AG04450 (cell line): ENCODE results near the gene UFD1. TPM values are rescaled to one million over a fixed set of nuclear protein-coding genes. Genes with fewer than 3 reads are reported as not detected.
"Not testable (repeated sequence)": the region's sequence is repeated elsewhere in the genome, so short reads cannot be mapped to it uniquely, and the experiment has no call there.

Experiments used
- CTCF ChIA-PET: fragments of 300-600, 350-600 bp; formaldehyde crosslinking; extraction: SDS; loops from one replicate; lab custom pipeline; 2022; ENCODE audit warnings: antibody characterized with exemption, inconsistent platforms; lab: Charles Lee
- POLR2A ChIA-PET: fragments of 350-600 bp; formaldehyde crosslinking; extraction: SDS; loops from one replicate; lab custom pipeline; 2021; ENCODE audit warnings: antibody characterized with exemption, inconsistent platforms; lab: Yijun Ruan, JAX
- DNase-seq: peaks from one replicate; pipeline ENCODE4 v3.0.0-alpha.2; 2011; ENCODE audit warnings: low read depth, low spot score
- H3K27ac ChIP-seq: one replicate; pipeline ENCODE4 v1.5.1; 2012; ENCODE audit warnings: low read depth, low read length, control low read depth
- H3K27me3 ChIP-seq: one replicate; pipeline ENCODE4 v1.6.0; 2012; ENCODE audit warnings: low read length; ENCODE audit not compliant: control insufficient read depth, insufficient read depth
- H3K4me3 ChIP-seq: 2 replicates; pipeline ENCODE4 v1.5.1; 2011; ENCODE audit warnings: mild to moderate bottlenecking, low read depth, low read length, control low read depth
- H3K9me3 ChIP-seq: 2 replicates; pipeline ENCODE4 v1.5.1; 2012; ENCODE audit warnings: low read length; ENCODE audit not compliant: control insufficient read depth, insufficient read depth
- polyA plus RNA-seq: library from polyadenylated mRNA; depleted of rRNA; stranded (reverse); fragments of >200 nt; gene quantifications from 2 replicates; pipeline ENCODE4 v1.2.3, GENCODE V29; 2011
- TF ChIP-seq, protein P1 (sequence below): IDR thresholded peaks from 2 replicates; pipeline ENCODE4 v1.5.1; 2011; ENCODE audit warnings: low read depth, low read length, control low read depth, inconsistent platforms

UFD1 gene
- polyA plus RNA-seq, 1 experiment: 87.3 TPM

DNA sequence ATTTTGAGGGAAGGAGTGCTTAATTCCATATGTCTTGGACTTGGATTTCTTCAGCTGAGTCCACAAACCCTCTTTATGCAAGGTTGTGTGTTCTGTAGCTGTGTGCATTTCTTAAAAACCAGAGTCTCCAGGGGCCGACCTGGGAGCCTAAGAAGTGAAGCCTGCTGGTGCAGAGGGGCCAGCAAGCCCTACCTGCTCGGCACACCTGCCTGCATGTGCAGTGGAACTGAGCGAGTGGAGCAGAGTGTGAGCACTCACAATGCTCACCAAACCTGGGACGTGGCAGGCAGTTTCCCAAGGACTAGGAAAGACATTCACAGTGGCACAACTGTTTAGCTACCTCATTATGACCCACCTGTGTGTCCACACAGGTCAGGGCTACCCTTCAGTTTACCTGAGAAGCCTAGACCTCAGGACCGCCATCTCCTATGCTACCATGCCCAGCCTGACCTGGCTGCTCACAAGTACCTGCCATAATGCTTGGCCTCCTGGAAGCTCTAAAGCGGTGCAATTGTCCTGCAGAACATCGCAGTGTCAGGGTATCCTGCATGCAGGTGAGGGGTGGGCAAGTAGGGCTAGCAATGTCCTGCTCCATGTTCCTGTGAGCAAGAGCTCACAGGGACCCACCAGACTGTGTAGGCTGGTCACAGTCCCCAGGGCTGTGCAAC lies 35.3 kb downstream of the UFD1 start:
- TF ChIP-seq, protein P1, sequence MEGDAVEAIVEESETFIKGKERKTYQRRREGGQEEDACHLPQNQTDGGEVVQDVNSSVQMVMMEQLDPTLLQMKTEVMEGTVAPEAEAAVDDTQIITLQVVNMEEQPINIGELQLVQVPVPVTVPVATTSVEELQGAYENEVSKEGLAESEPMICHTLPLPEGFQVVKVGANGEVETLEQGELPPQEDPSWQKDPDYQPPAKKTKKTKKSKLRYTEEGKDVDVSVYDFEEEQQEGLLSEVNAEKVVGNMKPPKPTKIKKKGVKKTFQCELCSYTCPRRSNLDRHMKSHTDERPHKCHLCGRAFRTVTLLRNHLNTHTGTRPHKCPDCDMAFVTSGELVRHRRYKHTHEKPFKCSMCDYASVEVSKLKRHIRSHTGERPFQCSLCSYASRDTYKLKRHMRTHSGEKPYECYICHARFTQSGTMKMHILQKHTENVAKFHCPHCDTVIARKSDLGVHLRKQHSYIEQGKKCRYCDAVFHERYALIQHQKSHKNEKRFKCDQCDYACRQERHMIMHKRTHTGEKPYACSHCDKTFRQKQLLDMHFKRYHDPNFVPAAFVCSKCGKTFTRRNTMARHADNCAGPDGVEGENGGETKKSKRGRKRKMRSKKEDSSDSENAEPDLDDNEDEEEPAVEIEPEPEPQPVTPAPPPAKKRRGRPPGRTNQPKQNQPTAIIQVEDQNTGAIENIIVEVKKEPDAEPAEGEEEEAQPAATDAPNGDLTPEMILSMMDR: no peak
- H3K27me3 ChIP-seq: no peaks in the 10 kb centered on the region
- no peak for DNase-seq
- H3K27ac ChIP-seq: no peak overlapping the region
- no peaks in the 10 kb centered on the region for H3K9me3 ChIP-seq
- ChIA-PET POLR2A (interaction anchor here (1.4 kb wide), 1 partner anchor 36 kb away, joined by 3 read pairs; the partner anchor contains the start of gene CDC45), CTCF (no interaction called here)
- H3K4me3 ChIP-seq: no peak overlapping the region

GRCh38 chr22:19442166-19442565 lies 36.8 kb downstream of the UFD1 start:
- POLR2A ChIA-PET: no interaction called here
- Histone ChIP-seq H3K4me3 (no peak overlapping the region), H3K27ac (no peak overlapping the region), H3K27me3 (no peaks in the 10 kb centered on the region), H3K9me3 (no peaks in the 10 kb centered on the region)
- DNase-seq: no peak
- TF ChIP-seq, protein P1: no peak
- CTCF ChIA-PET: no interaction called here

- no peak overlapping the region for H3K4me3 ChIP-seq
- POLR2A ChIA-PET: no interaction called here
- DNase-seq: no peak
- CTCF ChIA-PET: no interaction called here
- no peaks in the 10 kb centered on the region for H3K27me3 ChIP-seq
- no peak overlapping the region for H3K27ac ChIP-seq
- no peaks in the 10 kb centered on the region for H3K9me3 ChIP-seq
- TF ChIP-seq, protein P1: no peak
These were observed 38.4 kb downstream of the UFD1 start for GRCh38 chr22:19440411-19441195.

- POLR2A ChIA-PET: no interaction called here
- H3K27ac ChIP-seq: no peak overlapping the region
- CTCF ChIA-PET: no interaction called here
- no peak for DNase-seq
- TF ChIP-seq, protein P1: no peak
- no peaks in the 10 kb centered on the region for H3K9me3 ChIP-seq
- no peaks in the 10 kb centered on the region for H3K27me3 ChIP-seq
- H3K4me3 ChIP-seq: no peak overlapping the region
These were observed 40.7 kb downstream of the UFD1 start for GRCh38 chr22:19438298-19438697.

GRCh38 chr22:19436444-19437161 lies 42.4 kb downstream of the UFD1 start:
- POLR2A ChIA-PET: not testable (repeated sequence)

More at GRCh38 chr22:19436444-19437161, 42.4 kb downstream of the UFD1 start:
- H3K4me3 ChIP-seq, CTCF ChIA-PET, H3K9me3 ChIP-seq, H3K27ac ChIP-seq, H3K27me3 ChIP-seq, DNase-seq: not testable (repeated sequence)
